ENCODE results near the gene MARF1. TPM values are rescaled to one million over a fixed set of nuclear protein-coding genes. Genes with fewer than 3 reads are reported as not detected.
A peak's percentile ranks its signal among the peaks of the same experiment; 100 is the strongest.
"Not testable (repeated sequence)": the region's sequence is repeated elsewhere in the genome, so short reads cannot be mapped to it uniquely, and the experiment has no call there.

Gene MARF1
- total RNA-seq, 1 donor from 2014 or later: 13.4 TPM

DNA sequence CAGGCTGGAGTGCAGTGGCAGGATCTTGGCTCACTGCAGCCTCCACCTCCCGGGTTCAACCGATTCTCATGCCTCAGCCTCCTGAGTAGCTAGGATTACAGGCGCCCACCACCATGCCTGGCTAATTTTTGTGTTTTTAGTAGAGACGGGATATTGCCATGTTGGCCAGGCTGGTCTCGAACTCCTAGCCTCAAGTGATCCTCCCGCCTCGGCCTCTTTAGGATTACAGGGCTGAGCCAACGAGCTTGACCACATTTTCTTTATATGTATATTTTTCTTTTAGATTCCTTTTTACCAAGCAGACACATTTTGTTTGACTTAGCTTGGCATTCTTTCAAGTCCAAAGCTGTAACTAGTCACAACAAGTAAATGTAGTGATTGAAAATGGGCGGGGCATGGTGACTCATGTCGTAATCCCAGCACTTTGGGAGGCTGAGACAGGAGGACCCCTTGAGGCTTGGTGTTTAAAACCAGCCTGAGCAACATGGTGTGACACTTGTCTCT lies 2.1 kb upstream of the MARF1 start:
- H3K9me3 ChIP-seq (ENCODE audit: low read depth); H2AFZ ChIP-seq (replicated peaks); H3K9ac ChIP-seq; H3K27ac ChIP-seq; H4K20me1 ChIP-seq (ENCODE audit: low read depth); H3K4me2 ChIP-seq; H3K9me3 Mint-ChIP-seq; H3K36me3 ChIP-seq; H3K27me3 Mint-ChIP-seq (ENCODE audit: insufficient read depth, low read depth); H3K27ac Mint-ChIP-seq; H3K36me3 Mint-ChIP-seq; H3K4me3 ChIP-seq; H3K27me3 ChIP-seq; H3K4me3 Mint-ChIP-seq: not testable (repeated sequence)
- peak; percentile 4 for DNase-seq (ENCODE audit: low spot score)
- H3K4me1 Mint-ChIP-seq: peaks cover 25% of the 10 kb centered on the region
- Histone ChIP-seq H3K4me1 (peaks cover 22% of the 10 kb centered on the region), H3F3A (ENCODE audit: low read depth) (peaks cover 35% of the 10 kb centered on the region), H3K79me2 (ENCODE audit: low read depth) (peaks cover 24% of the 10 kb centered on the region)

DNA sequence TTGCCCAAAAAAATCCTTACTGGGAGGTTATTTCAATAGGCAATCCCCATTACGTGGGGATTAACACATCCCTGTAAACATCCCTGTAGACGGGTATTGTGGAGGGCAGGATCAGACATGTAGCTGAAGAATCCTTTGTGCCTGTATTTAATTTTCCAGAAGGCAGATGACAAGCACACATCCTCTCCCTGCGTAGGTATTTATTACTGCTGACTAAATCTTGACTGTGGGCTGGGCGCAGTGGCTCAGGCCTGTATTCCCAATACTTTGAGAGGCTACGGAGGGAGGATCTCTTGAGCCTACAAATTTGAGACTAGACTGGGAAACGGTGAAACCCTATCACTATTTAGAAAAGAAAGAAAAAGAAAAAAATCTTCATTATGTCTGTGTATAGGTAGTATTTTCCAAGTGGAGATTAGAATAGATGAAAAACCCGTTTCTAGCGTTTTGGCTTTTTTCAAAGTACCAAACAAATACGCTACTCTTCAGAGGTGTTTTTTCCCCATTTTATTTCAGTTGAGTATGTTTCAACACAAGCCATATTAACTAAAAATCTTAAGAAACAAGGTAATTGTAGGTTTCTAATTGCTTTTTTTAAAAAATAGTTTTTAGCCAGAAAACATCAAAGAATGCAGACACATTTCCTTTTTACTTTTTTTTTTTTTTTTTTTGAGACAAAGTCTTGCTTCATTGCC lies 1.5 kb upstream of the MARF1 start:
- peak overlapping the region; percentile 94 for H3K4me3 ChIP-seq
- peak overlapping the region; percentile 83 for H3K4me2 ChIP-seq
- H3K27me3 ChIP-seq: no peaks in the 10 kb centered on the region
- peaks cover 31% of the 10 kb centered on the region for H3F3A ChIP-seq (ENCODE audit: low read depth)
- peaks cover 22% of the 10 kb centered on the region for H3K4me1 ChIP-seq
- Mint-ChIP-seq H3K4me3 (peak overlapping the region; percentile 91), H3K27me3 (ENCODE audit: insufficient read depth, low read depth) (peaks cover 1% of the 10 kb centered on the region), H3K4me1 (peaks cover 22% of the 10 kb centered on the region), H3K27ac (peak overlapping the region; percentile 29), H3K9me3 (no peaks in the 10 kb centered on the region), H3K36me3 (no peaks in the 10 kb centered on the region)
- TF ChIP-seq EZH2phosphoT487 (IDR thresholded peaks at IDR 0.05) (no peak), CTCF (IDR thresholded peaks at IDR 0.05) (no peak), EZH2 (IDR thresholded peaks at IDR 0.05) (no peak)
- peaks cover 4% of the 10 kb centered on the region for H4K20me1 ChIP-seq (ENCODE audit: low read depth)
- no peaks in the 10 kb centered on the region for H3K36me3 ChIP-seq
- no peak overlapping the region for H3K27ac ChIP-seq
- peak; percentile 42 for DNase-seq (ENCODE audit: low spot score)
- peaks cover 30% of the 10 kb centered on the region for H3K79me2 ChIP-seq (ENCODE audit: low read depth)
- no peak overlapping the region for H2AFZ ChIP-seq (replicated peaks)
- no peak overlapping the region for H3K9ac ChIP-seq
- H3K9me3 ChIP-seq (ENCODE audit: low read depth): no peaks in the 10 kb centered on the region

DNA sequence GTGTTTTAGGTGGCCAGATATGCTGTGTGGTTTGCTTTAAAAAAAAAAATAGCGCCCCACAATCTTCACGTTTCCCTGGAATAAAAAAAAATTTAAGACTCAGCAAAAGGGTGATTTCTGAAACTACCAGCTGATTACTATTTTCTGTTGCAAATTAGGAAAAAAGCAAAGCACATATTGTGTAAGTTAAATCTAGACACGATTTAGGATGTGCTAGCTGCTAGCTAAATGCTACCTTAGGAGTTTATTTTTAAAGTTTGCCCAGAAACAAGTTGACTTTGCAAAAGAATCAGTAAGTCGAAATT lies 944 bp upstream of the MARF1 start:
- Histone ChIP-seq H2AFZ (replicated peaks) (peak overlapping the region; percentile 98), H3K79me2 (ENCODE audit: low read depth) (peaks cover 36% of the 10 kb centered on the region), H3F3A (ENCODE audit: low read depth) (peaks cover 26% of the 10 kb centered on the region), H3K27ac (no peak overlapping the region), H3K4me1 (peaks cover 22% of the 10 kb centered on the region), H4K20me1 (ENCODE audit: low read depth) (peaks cover 4% of the 10 kb centered on the region), H3K4me2 (peak overlapping the region; percentile 83), H3K27me3 (no peaks in the 10 kb centered on the region), H3K4me3 (peak overlapping the region; percentile 94), H3K9me3 (ENCODE audit: low read depth) (no peaks in the 10 kb centered on the region), H3K9ac (peak overlapping the region; percentile 84), H3K36me3 (peaks cover 2% of the 10 kb centered on the region)
- Mint-ChIP-seq H3K9me3 (no peaks in the 10 kb centered on the region), H3K27ac (peak overlapping the region; percentile 24), H3K4me3 (peak overlapping the region; percentile 91), H3K27me3 (ENCODE audit: insufficient read depth, low read depth) (no peaks in the 10 kb centered on the region), H3K4me1 (peaks cover 21% of the 10 kb centered on the region), H3K36me3 (peaks cover 3% of the 10 kb centered on the region)
- DNase-seq (ENCODE audit: low spot score): no peak
- TF ChIP-seq EZH2phosphoT487 (IDR thresholded peaks at IDR 0.05): no peak
- no peak for TF ChIP-seq CTCF (IDR thresholded peaks at IDR 0.05)
- TF ChIP-seq EZH2 (IDR thresholded peaks at IDR 0.05): no peak

DNA sequence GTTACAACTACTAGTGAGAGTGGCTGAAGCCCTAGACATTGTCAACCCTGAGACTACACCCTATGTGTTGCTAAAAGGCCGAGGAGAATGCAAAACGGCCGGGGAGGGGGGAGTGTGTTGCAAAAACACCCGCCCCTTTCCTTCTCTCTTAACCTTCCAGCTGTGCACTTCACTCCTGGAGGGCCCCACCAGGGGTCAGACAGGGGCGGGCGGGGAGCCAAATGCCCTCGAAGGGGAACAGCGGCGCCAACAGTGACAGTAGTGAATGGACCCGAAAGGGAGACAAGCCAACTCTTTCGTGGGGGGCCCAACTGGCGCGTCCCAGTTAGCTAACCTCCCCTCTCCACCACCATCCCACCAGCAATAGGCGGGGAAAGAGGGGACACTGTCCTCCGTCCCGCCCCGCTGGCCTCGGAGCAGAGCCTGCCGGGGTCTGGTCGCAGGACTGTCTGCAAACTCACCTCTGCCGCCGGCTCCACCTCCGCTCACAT lies 352 bp downstream of the MARF1 start:
- Histone ChIP-seq H3K9me3 (ENCODE audit: low read depth) (no peaks in the 10 kb centered on the region), H2AFZ (replicated peaks) (peak overlapping the region; percentile 71), H3K4me1 (peaks cover 22% of the 10 kb centered on the region), H3K36me3 (peaks cover 6% of the 10 kb centered on the region), H3K9ac (peak overlapping the region; percentile 56), H3K27ac (peak overlapping the region; percentile 88), H3K4me2 (peak overlapping the region; percentile 96), H3K4me3 (peak overlapping the region; percentile 94), H3K27me3 (no peaks in the 10 kb centered on the region), H3K79me2 (ENCODE audit: low read depth) (peaks cover 39% of the 10 kb centered on the region), H3F3A (ENCODE audit: low read depth) (peaks cover 24% of the 10 kb centered on the region), H4K20me1 (ENCODE audit: low read depth) (peaks cover 4% of the 10 kb centered on the region)
- no peak for TF ChIP-seq EZH2phosphoT487 (IDR thresholded peaks at IDR 0.05)
- peak; percentile 50 for TF ChIP-seq CTCF (IDR thresholded peaks at IDR 0.05)
- TF ChIP-seq EZH2 (IDR thresholded peaks at IDR 0.05): no peak
- DNase-seq (ENCODE audit: low spot score): no peak
- Mint-ChIP-seq H3K27ac (no peak overlapping the region), H3K9me3 (no peaks in the 10 kb centered on the region), H3K27me3 (ENCODE audit: insufficient read depth, low read depth) (no peaks in the 10 kb centered on the region), H3K36me3 (peaks cover 8% of the 10 kb centered on the region), H3K4me3 (peak overlapping the region; percentile 91), H3K4me1 (peaks cover 21% of the 10 kb centered on the region)

Data from neural progenitor cell (in vitro differentiated cells).